Measurements from ENCODE around the gene EIF4H.
"Not testable (repeated sequence)": the region's sequence is repeated elsewhere in the genome, so short reads cannot be mapped to it uniquely, and the experiment has no call there.

EIF4H gene

GRCh38 chr7:74176555-74176954 lies 2.4 kb downstream of the EIF4H start:
- no peak for DNase-seq

DNA sequence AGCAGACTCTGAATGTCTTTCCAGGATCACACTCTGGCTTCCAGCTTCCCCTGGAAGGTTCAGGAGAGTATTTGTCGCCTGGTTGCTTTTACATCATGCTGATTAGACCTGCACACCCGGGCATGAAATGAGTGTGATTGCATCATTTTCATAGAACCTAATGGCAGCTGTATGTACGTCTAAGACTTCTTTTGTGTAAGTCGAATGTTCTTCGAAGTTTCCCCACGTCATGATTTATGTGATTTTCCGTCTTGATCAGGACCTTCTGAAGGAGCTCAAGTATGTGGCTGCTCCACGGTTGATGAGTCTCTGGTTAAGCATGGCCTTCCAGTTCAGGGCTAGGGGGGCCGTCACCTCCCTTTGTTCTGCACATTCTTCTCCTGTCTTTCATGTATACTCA lies 4.5 kb downstream of the EIF4H start:
- no peak for DNase-seq

- DNase-seq, result no peak
These were observed 5.9 kb downstream of the EIF4H start for GRCh38 chr7:74179935-74180604.

DNA sequence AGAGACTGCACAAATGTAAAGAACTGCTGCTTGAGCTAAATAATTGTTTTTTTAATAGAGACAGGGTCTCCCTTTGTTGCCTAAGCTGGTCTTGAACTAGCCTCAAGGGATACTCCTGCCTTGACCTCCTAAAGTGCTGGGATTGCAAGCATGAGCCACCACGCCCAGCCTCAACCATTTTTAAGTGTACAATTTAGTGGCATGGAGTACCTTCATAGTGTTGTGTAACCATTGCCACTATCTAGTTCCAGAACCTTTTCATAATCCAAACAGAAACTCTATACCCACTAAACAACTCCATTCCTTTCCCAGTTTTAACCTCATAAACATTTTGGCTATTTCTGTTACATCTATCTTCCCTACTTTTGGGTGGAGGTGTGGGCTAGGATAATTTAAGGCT lies 6.7 kb downstream of the EIF4H start:
- no peak for DNase-seq

GRCh38 chr7:74181821-74182220 lies 7.7 kb downstream of the EIF4H start:
- no peak for DNase-seq

GRCh38 chr7:74182453-74183090 lies 8.4 kb downstream of the EIF4H start:
- DNase-seq, result no peak

DNA sequence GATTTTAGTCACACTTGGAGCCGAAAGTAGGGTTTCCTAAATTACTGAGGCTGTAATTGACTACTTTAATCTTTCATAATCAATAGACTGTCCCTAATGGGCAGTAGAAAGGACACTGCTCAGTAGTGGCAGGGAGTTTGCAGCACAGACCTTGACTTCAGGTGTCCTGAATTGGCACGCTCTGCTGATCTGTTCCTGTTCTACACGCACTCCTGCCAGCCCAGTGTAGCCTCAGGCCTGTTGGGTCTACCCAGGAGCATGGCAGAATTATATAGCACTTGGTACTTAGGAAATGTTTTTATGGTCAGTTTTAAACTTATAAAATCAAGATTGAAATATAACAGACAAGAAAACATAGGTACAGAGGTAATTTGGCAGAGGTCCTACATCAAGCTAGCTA lies 9.0 kb downstream of the EIF4H start:
- DNase-seq, result no peak

DNA sequence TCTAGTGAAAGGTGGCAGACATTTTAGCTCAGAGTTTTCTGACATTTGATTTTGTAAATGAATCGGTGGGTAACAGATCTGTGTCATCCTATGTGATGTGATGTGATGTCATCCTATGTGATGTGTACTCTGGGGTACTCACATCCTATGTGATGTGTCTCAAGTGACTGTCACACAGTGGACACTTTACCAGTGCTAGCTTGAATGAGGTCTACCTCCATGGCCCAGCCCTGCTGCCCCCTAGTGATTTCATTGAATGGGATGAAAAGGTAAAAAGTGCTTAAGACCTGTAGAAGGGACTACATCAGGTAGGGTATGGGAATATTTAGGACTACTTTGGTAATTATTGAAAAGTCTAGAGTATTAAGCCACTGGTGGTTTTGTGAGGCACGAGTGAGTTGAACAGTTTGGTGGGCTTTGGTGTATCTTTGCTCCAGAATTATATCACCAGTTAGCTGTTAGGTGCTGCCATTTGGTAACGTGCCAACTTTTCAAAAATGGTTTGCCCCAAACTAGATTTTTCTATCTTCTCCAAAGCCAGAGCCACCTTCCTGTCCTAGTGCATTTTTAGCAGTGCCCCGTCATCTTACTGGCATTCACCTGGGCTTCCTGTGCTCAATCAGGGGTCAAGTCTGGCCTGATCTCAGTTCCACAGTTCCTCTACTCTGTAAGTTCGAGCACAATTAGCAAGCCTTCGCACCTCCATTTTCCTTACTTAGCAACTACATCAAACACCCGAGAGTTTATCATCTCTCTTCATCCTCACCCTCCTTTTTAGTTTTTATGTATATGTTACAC lies 9.7 kb downstream of the EIF4H start:
- no peak for DNase-seq

GRCh38 chr7:74185016-74185415 lies 10.9 kb downstream of the EIF4H start:
- no peak for DNase-seq

- DNase-seq, result no peak
These were observed 11.5 kb downstream of the EIF4H start for GRCh38 chr7:74185636-74186035.

DNA sequence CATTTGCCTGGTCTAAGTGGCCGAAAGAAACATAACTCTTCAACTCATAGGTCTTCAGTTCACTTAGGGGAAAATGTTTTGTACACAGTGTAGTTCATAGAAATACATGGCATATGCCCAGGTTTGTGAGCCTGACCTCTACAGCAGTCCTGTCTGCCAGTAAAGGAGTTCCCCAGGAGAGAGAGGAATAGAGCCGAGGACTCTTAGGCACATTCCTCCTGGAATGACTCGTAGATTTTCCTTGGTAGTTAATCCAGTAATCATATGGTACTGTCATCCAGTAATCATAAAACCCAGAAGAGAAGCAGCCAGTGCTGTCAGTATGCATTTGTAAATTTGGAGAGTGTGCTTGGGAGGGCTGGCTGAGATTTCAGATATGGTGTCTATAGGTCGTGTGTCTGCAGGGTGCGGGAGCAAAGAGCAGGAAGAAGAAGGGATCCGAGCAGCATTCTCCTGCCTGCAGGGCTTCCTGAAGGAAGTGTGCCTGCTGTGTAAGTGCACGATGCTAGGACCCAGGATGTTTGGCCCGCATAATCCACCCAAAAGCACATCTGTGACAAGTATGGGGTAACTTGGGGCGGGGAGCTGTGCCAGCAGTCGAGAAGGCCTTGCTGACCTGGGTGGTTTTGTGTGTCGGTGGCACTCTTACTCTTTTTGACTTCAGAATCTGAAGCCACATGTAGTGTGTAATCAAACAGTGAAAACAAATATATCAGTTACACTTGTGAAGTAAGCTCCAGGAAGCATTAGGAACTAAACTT lies 13.9 kb downstream of the EIF4H start:
- DNase-seq, result no peak

DNA sequence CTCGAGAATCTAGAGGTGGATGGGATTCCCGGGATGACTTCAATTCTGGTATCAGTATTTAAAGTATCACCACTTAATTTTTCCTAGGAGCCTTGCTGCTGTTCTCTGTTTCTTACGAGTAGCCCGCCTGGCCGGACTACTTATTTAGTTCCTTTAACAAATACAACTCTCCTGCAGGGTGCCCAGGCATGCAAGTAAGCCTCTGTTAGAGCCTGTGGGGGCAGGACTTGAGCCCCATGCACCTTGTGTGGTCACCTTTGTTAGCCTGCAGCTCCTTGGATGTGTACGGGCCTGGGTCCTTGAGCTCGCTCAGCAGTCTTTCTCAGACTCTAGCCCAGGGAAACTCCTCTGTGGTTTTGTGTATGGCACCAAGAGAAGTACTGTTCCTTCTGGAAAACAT lies 16.1 kb downstream of the EIF4H start:
- DNase-seq, result no peak

- no peak for DNase-seq
These were observed 17.1 kb downstream of the EIF4H start for GRCh38 chr7:74191231-74191630.

GRCh38 chr7:74193054-74193453 lies 18.9 kb downstream of the EIF4H start:
- DNase-seq, result no peak

DNA sequence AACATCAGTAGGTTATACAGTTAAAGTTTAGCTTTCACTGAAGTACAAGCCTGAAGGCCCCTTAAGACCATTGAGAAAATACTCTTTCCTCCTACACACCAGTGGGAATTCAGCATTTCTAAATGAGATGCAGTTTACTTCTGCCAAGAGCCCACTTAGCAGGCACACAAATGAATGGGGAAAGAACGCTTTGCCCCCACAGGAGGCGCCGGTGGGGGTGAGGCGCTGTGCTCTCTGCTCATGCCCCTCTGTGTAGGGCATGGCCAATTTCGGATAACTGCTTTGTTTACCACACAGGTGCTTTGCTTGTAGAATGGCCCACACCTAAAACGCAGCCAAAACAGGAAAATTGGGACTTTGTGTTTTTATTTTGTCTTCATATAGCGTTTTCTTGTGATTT lies 19.8 kb downstream of the EIF4H start:
- no peak for DNase-seq

DNA sequence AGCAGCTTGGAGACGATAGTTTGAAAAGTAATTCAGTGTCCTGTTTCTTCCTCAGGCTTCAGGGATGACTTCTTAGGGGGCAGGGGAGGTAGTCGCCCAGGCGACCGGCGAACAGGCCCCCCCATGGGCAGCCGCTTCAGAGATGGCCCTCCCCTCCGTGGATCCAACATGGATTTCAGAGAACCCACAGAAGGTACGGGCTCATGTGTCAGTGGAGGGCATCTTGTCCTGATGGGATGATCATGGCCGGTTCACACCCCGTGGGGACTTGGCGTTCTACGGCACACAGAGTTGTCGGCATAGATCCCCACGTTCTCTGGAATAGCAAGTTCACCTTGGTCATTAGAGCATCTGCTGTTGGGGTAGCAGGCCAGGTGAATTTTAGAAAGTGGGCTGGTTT lies 20.5 kb downstream of the EIF4H start:
- DNase-seq, result no peak

DNA sequence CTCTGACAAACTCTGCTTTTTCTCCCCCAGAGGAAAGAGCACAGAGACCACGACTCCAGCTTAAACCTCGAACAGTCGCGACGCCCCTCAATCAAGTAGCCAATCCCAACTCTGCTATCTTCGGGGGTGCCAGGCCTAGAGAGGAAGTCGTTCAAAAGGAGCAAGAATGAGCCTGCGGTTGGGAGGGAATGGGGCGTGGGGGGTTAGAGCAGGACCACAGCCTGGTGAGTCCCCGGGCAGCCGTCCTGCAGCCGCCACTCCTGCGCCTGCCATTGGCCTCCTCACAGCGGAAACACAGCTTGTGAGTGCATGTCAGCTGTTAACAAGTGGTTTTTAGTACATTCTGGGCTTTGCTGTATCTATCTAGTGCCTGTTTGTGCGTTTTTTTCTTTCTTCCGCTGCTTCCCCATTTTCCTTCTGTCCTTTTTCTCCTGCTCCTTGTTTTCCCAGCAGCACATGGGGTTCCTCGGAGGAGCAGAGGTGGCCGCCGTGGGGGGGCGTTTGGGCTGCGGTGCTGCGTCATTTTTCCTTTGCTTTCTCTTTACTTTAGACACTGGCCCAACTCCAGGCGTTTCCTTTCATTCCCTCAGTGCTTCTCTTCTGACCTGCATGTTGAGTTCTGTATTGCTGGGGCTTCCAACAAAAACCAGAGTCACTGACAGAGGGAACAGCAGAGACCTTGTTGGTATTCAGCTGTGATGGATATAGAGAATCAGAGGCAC lies 21.1 kb downstream of the EIF4H start:
- not testable (repeated sequence) for DNase-seq

GRCh38 chr7:74195968-74196654 lies 22.0 kb downstream of the EIF4H start:
- not testable (repeated sequence) for DNase-seq

GRCh38 chr7:74197449-74198124 lies 23.4 kb downstream of the EIF4H start:
- no peak for DNase-seq

- DNase-seq, result no peak
These were observed 25.6 kb downstream of the EIF4H start for GRCh38 chr7:74199551-74200355.

Data from GF-D8 (cell line).